HCT116 (cell line): ENCODE data around the gene MEIS1. TPM values are rescaled to one million over a fixed set of nuclear protein-coding genes. Genes with fewer than 3 reads are reported as not detected.

ENCODE experiments used
- ATAC-seq: fragments of 200-7000 bp; cut with Tn5 transposase; 2 replicates; pipeline ENCODE4 v1.9.1; 2020; ENCODE audit warnings: mild to moderate bottlenecking, moderate library complexity
- BruUV-seq: library from RNA; stranded (reverse); fragments of 400-500 nt; replicated peaks from 2 replicates; lab custom pipeline; 2021; lab: Mats Ljungman, UMichigan
- CTCF ChIA-PET: fragments of 300-600 bp; sonication (Branson Sonifier 250); formaldehyde crosslinking; loops from one replicate; lab custom pipeline; 2021; ENCODE audit warnings: antibody characterized with exemption; lab: Charles Lee
- POLR2A ChIA-PET: fragments of 300-600, 350-600 bp; sonication (Branson Sonifier 250); formaldehyde crosslinking; loops from one replicate; lab custom pipeline; 2021; ENCODE audit warnings: antibody characterized with exemption; lab: Charles Lee
- RAD21 ChIA-PET, 2 experiments: fragments of 300-600 bp; sonication (Branson Sonifier 250); formaldehyde crosslinking; loops; one replicate each; lab custom pipeline; 2023; ENCODE audit warnings: low total read pairs in 2 of 2; ENCODE audit not compliant: uncharacterized antibody in 2 of 2, unreplicated experiment in 2 of 2, low non-redundant PET in 1 of 2; lab: Charles Lee
- DNase-seq: peaks from one replicate; pipeline ENCODE4 v3.0.0-alpha.2; 2010; ENCODE audit warnings: low read depth, low spot score
- H2AFZ ChIP-seq: fragments of 200-600 bp; shearing (Covaris generic), sonication (generic); 2 replicates; pipeline ENCODE4 v1.6.1; 2017; ENCODE audit warnings: low read depth, mixed run types, mixed read lengths, antibody characterized with exemption, low read length; ENCODE audit not compliant: poor library complexity, severe bottlenecking
- H3K27ac ChIP-seq: 2 replicates; pipeline ENCODE4 v1.5.1; 2012; ENCODE audit warnings: low read depth, low read length
- H3K27me3 ChIP-seq: fragments of 200-600 bp; sonication (generic); 2 replicates; pipeline ENCODE4 v1.6.1; 2016; ENCODE audit warnings: mixed run types, low read length, mixed read lengths; ENCODE audit not compliant: insufficient read depth
- H3K36me3 ChIP-seq, 2 experiments: fragments of 200-500 bp in 1 of 2; fragments of 200-600 bp in 1 of 2; sonication (Bioruptor generic) in 1 of 2; sonication (generic) in 1 of 2; 2 replicates each; pipeline versions ENCODE4 v1.5.1 to v1.6.1; 2014 to 2016; ENCODE audit warnings: low read length in 2 of 2, inconsistent platforms in 1 of 2, mixed read lengths in 1 of 2, mixed run types in 1 of 2; ENCODE audit not compliant: insufficient read depth in 2 of 2, control insufficient read depth in 1 of 2
- H3K4me1 ChIP-seq, 2 experiments: fragments of 200-600 bp in 1 of 2; sonication (generic) in 1 of 2; 2 replicates each; pipeline versions ENCODE4 v1.5.1 to v1.6.1; 2012 to 2017; ENCODE audit warnings: low read length in 2 of 2, inconsistent platforms in 1 of 2, mild to moderate bottlenecking in 1 of 2, mixed read lengths in 1 of 2, mixed run types in 1 of 2, moderate library complexity in 1 of 2; ENCODE audit not compliant: insufficient read depth in 2 of 2, control insufficient read depth in 1 of 2
- H3K4me2 ChIP-seq: fragments of 200-600 bp; sonication (generic); 2 replicates; pipeline ENCODE4 v1.6.1; 2017; ENCODE audit warnings: mixed run types, low read length, mixed read lengths
- H3K4me3 ChIP-seq, 2 experiments: fragments of 200-600 bp in 1 of 2; sonication (generic) in 1 of 2; replicated peaks in 1 of 2; 2 replicates each; pipeline ENCODE4 v1.5.1; 2011 to 2016; ENCODE audit warnings: low read length in 2 of 2, control low read depth in 1 of 2, low read depth in 1 of 2, mild to moderate bottlenecking in 1 of 2, mixed read lengths in 1 of 2, mixed run types in 1 of 2
- H3K79me2 ChIP-seq: fragments of 200-600 bp; sonication (generic); 2 replicates; pipeline ENCODE4 v1.6.1; 2017; ENCODE audit warnings: mild to moderate bottlenecking, mixed run types, low read length, moderate library complexity, mixed read lengths; ENCODE audit not compliant: insufficient read depth
- H3K9ac ChIP-seq: fragments of 200-600 bp; sonication (generic); 2 replicates; pipeline ENCODE4 v1.6.1; 2016; ENCODE audit warnings: low read length, mixed read lengths
- H3K9me2 ChIP-seq: fragments of 200-600 bp; sonication (generic), shearing (Covaris generic); 2 replicates; pipeline ENCODE4 v1.6.1; 2017; ENCODE audit warnings: mixed run types, mild to moderate bottlenecking, moderate library complexity; ENCODE audit not compliant: insufficient read depth
- H3K9me3 ChIP-seq, 2 experiments: fragments of 200-500 bp in 1 of 2; fragments of 200-600 bp in 1 of 2; sonication (Bioruptor generic) in 1 of 2; sonication (generic) in 1 of 2; 2 replicates each; pipeline ENCODE4 v1.6.1; 2014 to 2017; ENCODE audit warnings: low read length in 2 of 2, mixed read lengths in 2 of 2, inconsistent platforms in 1 of 2, low read depth in 1 of 2, mild to moderate bottlenecking in 1 of 2, mixed run types in 1 of 2, moderate library complexity in 1 of 2; ENCODE audit not compliant: control insufficient read depth in 1 of 2, insufficient read depth in 1 of 2
- H4K20me1 ChIP-seq: fragments of 200-600 bp; sonication (generic), shearing (Covaris generic); 2 replicates; pipeline ENCODE4 v1.6.1; 2017; ENCODE audit warnings: mixed run types, mild to moderate bottlenecking, moderate library complexity; ENCODE audit not compliant: insufficient read depth
- CBX3 ChIP-seq: IDR thresholded peaks from 2 replicates; pipeline ENCODE4 v1.6.1; 2012; ENCODE audit warnings: low read depth
- CEBPB ChIP-seq: IDR thresholded peaks from 2 replicates; pipeline ENCODE4 v1.6.1; 2012; ENCODE audit warnings: low read depth
- CTCF ChIP-seq, 3 experiments: fragments of 200-600 bp in 1 of 3; sonication (generic) in 1 of 3; IDR thresholded peaks in 2 of 3; conservative IDR thresholded peaks in 1 of 3; 2 replicates each; pipeline ENCODE4 v1.5.1; 2012 to 2017; ENCODE audit warnings: low read depth in 2 of 3, low read length in 2 of 3, antibody characterized with exemption in 1 of 3, borderline replicate concordance in 1 of 3, control low read depth in 1 of 3, mild to moderate bottlenecking in 1 of 3, mixed read lengths in 1 of 3, mixed run types in 1 of 3, moderate library complexity in 1 of 3; ENCODE audit not compliant: insufficient read depth in 1 of 3
- ELF1 ChIP-seq: IDR thresholded peaks from 2 replicates; pipeline ENCODE4 v1.6.1; 2012; ENCODE audit warnings: low read depth, borderline replicate concordance
- EZH2phosphoT487 ChIP-seq: fragments of 200-600 bp; IDR thresholded peaks from 2 replicates; pipeline ENCODE4 v1.6.1; 2018; ENCODE audit warnings: antibody characterized with exemption, borderline replicate concordance
- FOSL1 ChIP-seq: IDR thresholded peaks from 2 replicates; pipeline ENCODE4 v1.6.1; 2012; ENCODE audit warnings: low read depth
- JUND ChIP-seq: IDR thresholded peaks from 2 replicates; pipeline ENCODE4 v1.6.1; 2012
- MAX ChIP-seq: IDR thresholded peaks from 2 replicates; pipeline ENCODE4 v1.6.1; 2012
- POLR2A ChIP-seq: IDR thresholded peaks from 2 replicates; pipeline ENCODE4 v1.7.0; 2011; ENCODE audit warnings: borderline replicate concordance; ENCODE audit not compliant: insufficient read depth, insufficient read length; ENCODE audit errors: extremely low read depth
- RAD21 ChIP-seq: IDR thresholded peaks from 2 replicates; pipeline ENCODE4 v1.6.1; 2012; ENCODE audit warnings: low read depth, mild to moderate bottlenecking
- SIN3A ChIP-seq: IDR thresholded peaks from 2 replicates; pipeline ENCODE4 v1.6.1; 2012; ENCODE audit warnings: low read depth
- SRF ChIP-seq: IDR thresholded peaks from 2 replicates; pipeline ENCODE4 v1.6.1; 2012; ENCODE audit warnings: low read depth
- YY1 ChIP-seq: IDR thresholded peaks from 2 replicates; pipeline ENCODE4 v1.6.1; 2011; ENCODE audit warnings: low read length, low read depth, moderate library complexity, mild to moderate bottlenecking; ENCODE audit not compliant: insufficient replicate concordance; ENCODE audit errors: extremely low read depth
- ZBTB33 ChIP-seq: IDR thresholded peaks from 2 replicates; pipeline ENCODE4 v1.6.1; 2011; ENCODE audit warnings: mild to moderate bottlenecking, low read length, moderate library complexity; ENCODE audit not compliant: insufficient replicate concordance; ENCODE audit errors: extremely low read depth
- ZNF274 ChIP-seq: fragments of 200-500 bp; sonication (Bioruptor generic); IDR thresholded peaks from 2 replicates; pipeline ENCODE4 v1.6.1; 2014; ENCODE audit warnings: mild to moderate bottlenecking, low read depth, low read length, inconsistent platforms
- intact Hi-C: fragments of 100-400 bp; cut with micrococcal nuclease; formaldehyde crosslinking; loops from 2 replicates; pipeline ENCODE4 v1.10.0; 2022
- total RNA-seq: library from RNA; stranded (reverse); gene quantifications from one replicate; pipeline ENCODE4 v1.2.1, GENCODE V29; 2021; ENCODE audit not compliant: unreplicated experiment

The MEIS1 gene
- total RNA-seq, 1 experiment from 2014 or later = 0.32 TPM

- TF ChIP-seq CEBPB (no peak), MAX (no peak), POLR2A (no peak), SIN3A (no peak), CBX3 (no peak), RAD21 (no peak), CTCF (IDR thresholded peaks at IDR 0.05 in 2 of 3, conservative IDR thresholded peaks at IDR 0.05 in 1 of 3; ENCODE audit: borderline replicate concordance in 1 of 3, insufficient read depth in 1 of 3, low read depth in 2 of 3, low read length in 2 of 3) (no peak), JUND (no peak), ZBTB33 (no peak), EZH2phosphoT487 (no peak), FOSL1 (no peak), YY1 (no peak), ZNF274 (no peak), ELF1 (no peak), SRF (no peak)
- Histone ChIP-seq H3K27ac (no peak overlapping the region), H3K9me2 (no peaks in the 10 kb centered on the region), H3K4me1 (no peaks in the 10 kb centered on the region), H3K9ac (no peak overlapping the region), H4K20me1 (no peaks in the 10 kb centered on the region), H2AFZ (no peak overlapping the region), H3K4me2 (no peak overlapping the region), H3K9me3 (no peaks in the 10 kb centered on the region; a peak in 1 of 4 replicates), H3K79me2 (no peaks in the 10 kb centered on the region), H3K36me3 (no peaks in the 10 kb centered on the region), H3K4me3 (no peak overlapping the region), H3K27me3 (no peaks in the 10 kb centered on the region)
- DNase-seq = no peak
- POLR2A ChIA-PET = no interaction called here
- no TSS peak for BruUV-seq
- intact Hi-C loops = no loop called here
- RAD21 ChIA-PET = no interaction called here
- ATAC-seq = no peak
- CTCF ChIA-PET = no interaction called here
Measured at GRCh38 chr2:66576561-66577320, 141.8 kb downstream of the MEIS1 start.
